GM21390 (cell line): ENCODE results near the gene VWA3A.
"Not testable (repeated sequence)": the region's sequence is repeated elsewhere in the genome, so short reads cannot be mapped to it uniquely, and the experiment has no call there.

Experiments
- ATAC-seq: cut with Tn5 transposase; IDR thresholded peaks from one replicate; pipeline ENCODE4 v1.9.1; 2021; ENCODE audit not compliant: unreplicated experiment

Gene VWA3A

GRCh38 chr16:22181843-22182242 is 89.5 kb downstream of the VWA3A start:
- ATAC-seq = no peak

GRCh38 chr16:22183335-22183734 is 91.0 kb downstream of the VWA3A start:
- no peak for ATAC-seq

GRCh38 chr16:22183901-22184614 is 91.7 kb downstream of the VWA3A start:
- no peak for ATAC-seq

- no peak for ATAC-seq
Measured at GRCh38 chr16:22184615-22184968, 92.3 kb downstream of the VWA3A start.

GRCh38 chr16:22186517-22186916 is 94.2 kb downstream of the VWA3A start:
- no peak for ATAC-seq

GRCh38 chr16:22188267-22188594 is 95.9 kb downstream of the VWA3A start:
- no peak for ATAC-seq

- no peak for ATAC-seq
Measured at GRCh38 chr16:22188595-22189442, 96.5 kb downstream of the VWA3A start.

- ATAC-seq = no peak
Measured at GRCh38 chr16:22189473-22190080, 97.2 kb downstream of the VWA3A start.

GRCh38 chr16:22190081-22190775 is 97.9 kb downstream of the VWA3A start:
- peak; percentile 62 for ATAC-seq

GRCh38 chr16:22190776-22191531 is 98.6 kb downstream of the VWA3A start:
- peak; percentile 39 for ATAC-seq

- ATAC-seq = no peak
Measured at GRCh38 chr16:22191532-22192260, 99.4 kb downstream of the VWA3A start.

- peak; percentile 25 for ATAC-seq
Measured at GRCh38 chr16:22192261-22193062, 100.1 kb downstream of the VWA3A start.

- ATAC-seq = no peak
Measured at GRCh38 chr16:22193063-22193411, 100.7 kb downstream of the VWA3A start.

GRCh38 chr16:22194707-22195444 is 102.5 kb downstream of the VWA3A start:
- no peak for ATAC-seq

- no peak for ATAC-seq
Measured at GRCh38 chr16:22195445-22195694, 103.0 kb downstream of the VWA3A start.

GRCh38 chr16:22195695-22196558 is 103.6 kb downstream of the VWA3A start:
- ATAC-seq = no peak

- not testable (repeated sequence) for ATAC-seq
Measured at GRCh38 chr16:22196559-22197168, 104.3 kb downstream of the VWA3A start.
